Measurements from ENCODE around the gene PDE4C. TPM values are rescaled to one million over a fixed set of nuclear protein-coding genes. Genes with fewer than 3 reads are reported as not detected.

PDE4C gene
- total RNA-seq, 4 donors from 2014 or later = not detected

GRCh38 chr19:18174983-18175382, 51.3 kb downstream of the PDE4C start:
- TF ChIP-seq CTCF (IDR thresholded peaks at IDR 0.05; ENCODE audit: low read depth) = no peak

Other genes with a start within 250 kb of the PDE4C start
- 100 to 1,000 TPM in 2 of 4 donors, 10 to 100 TPM in 2; 38.5 to 140 (median 84.0) TPM for gene ARRDC2, start 218.3 kb downstream of the PDE4C start, total RNA-seq
- gene IL12RB1, start 139.5 kb downstream of the PDE4C start, total RNA-seq = 1 to 10 TPM in 3 of 4 donors, under 1 TPM in 1; 0.49 to 4.8 (median 2.2) TPM
- gene MAST3, start 128.7 kb downstream of the PDE4C start, total RNA-seq = 10 to 100 TPM in 1 of 4 donors, 1 to 10 TPM in 3; 5.1 to 12.2 (median 6.8) TPM
- gene PIK3R2, start 73.3 kb downstream of the PDE4C start, total RNA-seq = 1 to 10 TPM; 4.7 to 10.0 (median 7.0) TPM
- gene IFI30, start 52.6 kb downstream of the PDE4C start, total RNA-seq = 100 to 1,000 TPM in 2 of 4 donors, 10 to 100 TPM in 2; 47.8 to 934 (median 110) TPM
- gene MPV17L2, start 33.2 kb downstream of the PDE4C start, total RNA-seq = 10 to 100 TPM; 11.3 to 15.8 (median 13.8) TPM
- gene RAB3A, start 22.4 kb downstream of the PDE4C start, total RNA-seq = under 1 TPM in 1 of 4 donors, not detected in 3; 0.51 TPM
- gene IQCN, start 48.0 kb upstream of the PDE4C start, total RNA-seq = 1 to 10 TPM; 1.3 to 7.9 (median 3.0) TPM
- gene JUND, start 55.2 kb upstream of the PDE4C start, total RNA-seq = 100 to 1,000 TPM; 101 to 314 (median 150) TPM
- gene LSM4, start 96.6 kb upstream of the PDE4C start, total RNA-seq = 10 to 100 TPM; 70.3 to 87.7 (median 81.4) TPM
- 10 to 100 TPM; 17.4 to 33.9 (median 22.6) TPM for gene PGPEP1, start 114.2 kb upstream of the PDE4C start, total RNA-seq
- 10 to 100 TPM in 2 of 4 donors, 1 to 10 TPM in 2; 1.7 to 20.6 (median 8.4) TPM for gene GDF15, start 159.7 kb upstream of the PDE4C start, total RNA-seq
- 10 to 100 TPM in 3 of 4 donors, 1 to 10 TPM in 1; 8.3 to 32.0 (median 18.7) TPM for gene LRRC25, start 171.2 kb upstream of the PDE4C start, total RNA-seq
- 10 to 100 TPM; 19.8 to 32.0 (median 23.1) TPM for gene SSBP4, start 193.0 kb upstream of the PDE4C start, total RNA-seq
- gene ISYNA1, start 211.7 kb upstream of the PDE4C start, total RNA-seq = 10 to 100 TPM in 3 of 4 donors, 1 to 10 TPM in 1; 9.9 to 50.5 (median 11.4) TPM

All from subcutaneous adipose tissue (tissue), 4 donors.